ENCODE measurements around the gene CIPC. TPM values are rescaled to one million over a fixed set of nuclear protein-coding genes. Genes with fewer than 3 reads are reported as not detected.
A peak's percentile ranks its signal among the peaks of the same experiment; 100 is the strongest.

CIPC gene
- total RNA-seq, 1 donor from 2014 or later, result 64.1 TPM

DNA sequence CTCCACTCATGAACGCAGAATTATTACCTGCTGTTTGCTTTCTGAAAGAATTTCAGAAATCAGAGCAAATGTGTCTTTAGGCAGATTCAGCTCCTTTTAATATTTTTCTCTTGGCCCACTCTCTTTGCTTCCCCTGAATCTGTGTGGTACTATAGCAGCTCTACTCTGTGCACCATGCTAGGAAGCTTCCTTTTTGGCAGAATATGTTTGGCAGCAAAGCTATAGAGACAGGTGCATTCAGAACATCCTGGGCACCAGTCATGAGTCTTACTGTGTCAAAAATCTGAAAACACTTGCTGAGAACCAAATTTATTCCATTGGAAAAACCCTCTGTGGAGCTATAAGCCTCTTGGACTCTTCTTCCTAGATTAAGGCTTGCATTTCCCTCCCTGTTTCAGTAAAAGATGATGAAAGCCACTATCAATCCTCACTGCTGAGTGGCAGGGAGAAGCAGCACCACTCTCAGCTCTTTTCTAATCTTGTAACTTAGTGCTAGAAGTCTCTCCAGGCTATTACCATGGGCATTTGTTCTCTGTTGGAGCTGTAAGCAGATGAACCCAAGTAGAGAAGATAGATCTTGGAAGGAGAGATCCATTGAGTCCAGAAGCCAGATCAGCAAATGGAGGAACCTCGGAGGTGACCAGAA lies 18.2 kb downstream of the CIPC start:
- ATAC-seq (ENCODE audit: poor library complexity) (no peak), DNase-seq (no peak)
- intact Hi-C loops (cut with DNase I), result no loop called here

DNA sequence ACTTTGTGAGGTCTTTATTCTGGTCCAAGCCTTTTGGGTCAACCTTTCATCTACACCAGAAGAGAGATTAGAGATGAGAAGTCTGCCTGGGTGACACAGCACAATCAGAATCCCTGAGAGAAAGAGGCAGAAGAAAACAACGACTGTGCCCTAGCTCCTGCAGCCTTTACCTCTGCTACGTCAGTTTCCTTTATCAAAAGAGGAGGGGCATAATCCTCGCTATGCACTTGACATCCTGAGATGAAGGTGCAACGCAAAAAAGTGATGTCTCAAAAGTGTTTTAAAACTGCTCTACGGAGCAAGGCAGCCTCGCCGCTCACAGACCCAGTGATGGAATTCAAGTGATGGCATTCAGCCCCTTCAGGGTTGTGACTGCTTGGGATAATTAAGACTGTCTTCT lies 21.8 kb downstream of the CIPC start:
- ATAC-seq (ENCODE audit: poor library complexity) (no peak), DNase-seq (no peak)
- intact Hi-C loops (cut with DNase I), result no loop called here

DNA sequence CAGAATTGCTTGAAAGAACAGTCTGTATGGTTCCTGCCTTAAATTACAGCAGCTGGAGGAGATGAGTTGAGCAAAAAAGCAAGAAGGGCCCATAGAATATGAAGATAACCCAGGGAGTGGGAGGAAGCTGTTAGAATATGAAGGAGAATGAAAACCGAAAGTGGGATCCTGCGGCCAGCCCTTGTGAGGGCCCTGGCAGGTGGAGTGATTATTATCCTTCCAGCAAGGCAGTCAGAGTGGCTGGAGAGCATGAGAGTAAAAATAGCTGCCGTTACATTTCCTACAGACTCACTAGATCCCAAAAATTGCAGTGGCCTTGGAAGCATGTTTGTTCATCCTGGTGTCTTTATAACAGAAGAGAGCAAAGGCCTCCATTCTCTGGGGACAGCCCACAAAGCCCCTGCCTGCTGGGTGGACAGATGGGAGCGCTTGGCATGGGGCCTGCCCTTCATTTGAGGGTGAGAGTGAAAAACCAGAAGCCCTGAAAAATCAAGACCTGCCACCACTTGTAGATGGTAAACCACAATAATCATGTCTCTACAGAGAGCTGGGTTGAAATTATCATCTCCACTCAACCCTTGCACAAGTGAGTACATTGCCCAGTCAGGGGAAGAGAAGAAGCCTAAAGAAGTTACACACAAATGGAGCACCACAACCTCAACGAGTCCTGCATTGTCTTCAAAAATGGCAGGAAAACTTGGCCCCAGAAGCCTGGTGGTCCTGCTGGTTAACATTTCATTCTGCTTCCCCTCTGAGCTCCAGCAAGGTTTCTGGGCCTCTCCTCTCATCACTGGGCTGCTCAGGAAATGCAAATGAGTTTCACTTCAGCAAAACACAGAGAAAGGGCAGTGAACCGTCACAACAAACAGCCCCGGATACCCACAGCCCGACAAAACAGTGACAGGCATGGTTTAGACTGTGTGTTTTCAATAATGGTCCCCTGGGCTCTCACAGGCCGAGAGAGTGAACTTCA lies 23.0 kb downstream of the CIPC start:
- peak; percentile 58 for ATAC-seq (ENCODE audit: poor library complexity)
- DNase-seq, result no peak
- intact Hi-C loops (cut with DNase I), result no loop called here

DNA sequence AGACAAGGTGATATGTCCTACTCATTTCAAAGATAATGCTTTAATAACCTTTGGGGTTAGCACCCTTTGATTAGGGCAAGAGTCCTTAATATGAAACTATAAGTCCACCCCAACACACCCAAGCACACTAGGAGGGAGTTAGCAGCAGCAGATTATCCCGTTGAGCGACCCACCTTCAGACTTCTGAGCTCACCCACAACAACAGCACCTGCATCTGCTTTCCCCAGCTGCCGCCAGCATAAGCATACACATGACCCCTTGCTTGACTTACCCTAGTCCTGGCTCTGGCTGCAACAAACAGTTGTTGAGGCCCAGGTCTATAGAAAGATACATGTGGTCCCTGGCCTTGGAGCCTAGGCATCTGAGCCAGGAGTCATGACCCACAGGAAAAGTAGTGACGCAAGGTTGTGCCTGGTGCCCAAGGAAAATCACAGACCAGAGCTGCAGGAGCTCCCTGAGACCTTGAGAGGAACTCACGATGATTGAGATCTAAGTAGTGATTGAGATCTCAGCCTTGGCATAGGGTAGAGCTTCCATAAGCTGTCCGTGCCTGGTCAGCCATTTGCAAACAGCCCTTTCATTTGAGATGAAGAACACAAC lies 24.6 kb downstream of the CIPC start:
- no peak for ATAC-seq (ENCODE audit: poor library complexity)
- no peak for DNase-seq
- intact Hi-C loops (cut with DNase I), result no loop called here

DNA sequence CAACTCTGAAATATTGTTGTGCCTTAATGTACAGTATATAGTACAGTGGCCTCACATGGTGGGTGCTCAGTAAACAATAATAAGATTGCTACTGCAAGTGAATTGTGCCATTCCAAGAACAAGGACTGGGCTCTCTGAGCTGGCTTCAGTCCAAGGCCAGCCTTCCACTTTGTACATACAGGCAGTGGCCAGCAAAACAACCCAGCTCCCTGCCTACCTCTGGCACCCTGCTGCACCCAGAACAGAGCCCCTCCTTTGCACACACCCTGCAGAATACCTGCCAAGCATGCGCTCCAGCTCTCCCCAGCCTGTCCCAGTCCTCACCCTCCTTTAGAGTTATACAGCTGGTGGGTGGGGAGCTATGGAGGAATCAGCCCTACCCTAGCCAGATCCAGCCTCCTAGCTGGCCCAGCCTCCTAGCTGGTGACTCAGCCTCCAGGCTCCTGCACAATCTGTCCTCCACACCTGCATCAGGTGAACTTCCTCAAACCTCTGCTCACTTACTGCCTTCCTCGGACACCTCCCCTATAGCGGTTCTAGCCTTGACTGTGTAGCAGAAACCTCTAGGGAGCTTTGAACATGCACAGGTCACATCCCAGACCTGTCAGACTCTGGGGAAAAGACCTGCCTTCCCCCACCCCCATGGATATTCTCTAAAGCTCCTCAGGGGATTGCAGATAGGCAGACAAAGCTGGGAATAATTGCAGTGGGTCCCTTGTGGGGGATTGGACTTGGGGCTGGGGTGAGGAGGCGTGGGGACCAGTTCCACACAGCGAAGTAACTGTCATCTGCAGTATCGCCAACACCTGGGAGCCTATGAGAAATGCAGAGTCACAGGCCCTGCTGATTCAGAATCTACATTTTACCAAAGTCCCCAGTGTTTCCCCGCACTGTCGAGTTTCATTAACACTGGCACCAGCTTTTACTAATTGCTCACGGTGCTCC lies 25.6 kb downstream of the CIPC start:
- intact Hi-C loops (cut with DNase I), result no loop called here
- ATAC-seq (ENCODE audit: poor library complexity) (peak; percentile 69), DNase-seq (peak; percentile 69)

DNA sequence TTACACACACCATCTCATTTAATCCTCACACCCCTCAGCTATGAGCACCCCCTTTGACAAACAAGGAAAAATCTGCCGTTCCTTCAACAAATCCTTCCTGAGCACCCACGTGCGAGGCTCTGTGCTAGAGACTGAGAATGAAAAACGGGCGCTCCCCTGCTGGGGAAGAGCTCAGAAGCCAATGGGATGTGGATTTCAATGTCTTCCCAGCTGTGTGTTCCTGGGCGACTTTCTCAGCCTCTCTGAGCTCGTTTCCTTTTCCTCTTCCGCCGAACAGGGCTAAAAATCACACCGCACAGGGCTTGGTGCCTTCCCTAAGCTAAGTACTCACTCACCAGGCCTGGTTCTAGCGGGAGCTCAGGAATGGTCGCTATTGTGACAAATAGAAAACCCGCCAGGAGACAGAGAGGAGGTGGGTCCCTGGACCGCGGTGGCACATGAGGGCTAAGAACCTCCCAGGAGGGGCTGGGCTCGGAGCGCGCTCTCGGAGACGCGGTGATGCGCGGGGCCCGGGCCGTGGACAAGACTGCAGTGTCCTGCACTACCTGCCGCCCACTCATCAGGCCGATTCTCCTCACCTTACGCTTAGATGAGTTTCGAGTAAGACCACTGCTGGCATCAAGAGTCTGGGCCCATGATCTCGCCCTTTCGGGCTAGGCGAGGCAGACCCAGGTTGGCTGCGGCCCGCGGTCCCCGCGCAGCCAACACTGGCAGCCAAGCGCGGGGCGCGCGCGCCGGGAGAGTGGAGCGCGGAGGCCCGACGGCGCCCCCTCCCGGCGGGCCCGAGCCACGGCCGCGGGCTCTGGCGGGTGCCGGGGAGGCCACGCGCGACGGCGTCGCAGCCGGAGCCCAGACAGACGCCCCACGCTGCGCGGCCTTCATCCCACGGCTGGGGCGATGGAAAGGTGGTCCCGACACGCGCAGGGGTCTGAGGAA lies 26.6 kb downstream of the CIPC start:
- ATAC-seq (ENCODE audit: poor library complexity) (peak; percentile 83), DNase-seq (peak; percentile 68)
- intact Hi-C loops (cut with DNase I), result no loop called here

DNA sequence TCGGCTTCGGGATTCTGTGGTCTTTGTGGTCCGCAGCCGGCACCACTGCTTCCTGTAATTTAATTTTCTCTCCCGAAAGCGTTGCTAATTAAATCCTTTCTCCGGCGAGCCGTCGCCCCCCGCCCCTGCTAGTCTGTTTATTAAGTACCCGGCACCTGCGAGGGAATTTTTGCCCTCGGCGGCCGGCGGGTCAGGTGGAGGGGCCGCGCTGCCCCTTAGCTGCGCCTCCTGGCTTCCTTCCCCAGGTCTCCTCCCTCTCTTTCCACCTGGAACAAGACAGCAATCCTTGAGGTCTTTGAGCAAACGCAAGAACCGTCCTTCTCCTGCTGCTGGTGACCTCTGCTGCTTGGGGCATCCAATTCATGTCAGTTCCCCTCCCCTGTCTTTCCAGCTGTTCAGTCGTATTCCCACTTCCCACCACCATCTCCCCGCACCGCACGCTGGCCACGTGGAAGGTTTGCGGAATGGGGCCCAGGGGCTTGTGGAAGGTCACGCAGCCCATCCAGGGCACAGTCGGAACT lies 27.3 kb downstream of the CIPC start:
- intact Hi-C loops (cut with DNase I), result no loop called here
- DNase-seq (no peak), ATAC-seq (ENCODE audit: poor library complexity) (no peak)

DNA sequence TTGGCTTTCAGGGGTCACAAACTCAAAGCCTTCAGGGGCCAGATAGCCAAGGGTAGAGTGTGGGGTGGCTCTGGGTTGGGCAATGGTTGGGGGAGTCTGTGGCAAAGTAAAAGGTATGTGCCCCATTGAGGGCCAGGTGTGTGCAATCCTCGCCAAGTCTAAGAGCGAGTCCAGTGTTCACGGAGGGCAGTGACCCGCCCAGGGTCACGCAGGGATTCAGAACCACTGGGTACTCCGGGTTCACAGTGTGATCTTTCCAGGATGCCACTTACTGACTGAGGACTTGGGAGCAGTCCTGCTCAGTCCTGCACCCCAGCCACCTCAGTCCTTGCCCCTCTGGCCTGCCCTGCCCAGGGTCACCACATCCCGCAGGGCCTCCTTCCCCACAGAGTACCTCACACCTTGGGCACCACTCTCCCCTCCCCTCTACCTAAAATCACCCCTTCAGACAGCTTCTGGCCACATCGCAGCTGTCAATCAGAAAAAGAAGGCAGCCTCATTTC lies 27.8 kb downstream of the CIPC start:
- intact Hi-C loops (cut with DNase I), result no loop called here
- DNase-seq (no peak), ATAC-seq (ENCODE audit: poor library complexity) (no peak)

DNA sequence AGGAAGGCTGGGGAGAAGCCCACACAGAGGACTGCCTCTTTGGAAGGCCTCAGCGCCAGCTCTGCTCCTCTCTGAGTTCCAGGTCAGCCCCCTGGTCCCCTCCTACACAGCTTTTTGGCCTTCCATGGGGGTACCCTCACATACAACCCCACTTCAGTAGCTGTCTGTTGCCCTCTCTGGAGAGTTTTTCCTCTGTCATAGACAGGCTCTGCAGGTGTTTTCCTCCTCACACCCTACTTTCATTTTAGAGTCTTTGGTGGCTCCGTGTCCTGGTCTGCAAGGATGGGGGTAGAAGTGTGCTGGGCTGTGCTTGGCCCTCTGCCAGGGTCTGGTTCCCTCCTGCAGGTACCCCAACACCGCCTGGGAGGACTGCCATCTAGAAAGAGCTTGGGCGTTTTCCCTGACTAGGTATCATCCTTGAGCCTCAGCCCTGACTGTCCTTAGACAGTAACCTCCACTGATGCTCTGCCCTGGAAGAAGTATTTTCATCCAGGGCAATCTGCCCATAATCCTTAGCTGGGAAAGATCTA lies 28.5 kb downstream of the CIPC start:
- intact Hi-C loops (cut with DNase I), result no loop called here
- ATAC-seq (ENCODE audit: poor library complexity) (no peak), DNase-seq (no peak)

DNA sequence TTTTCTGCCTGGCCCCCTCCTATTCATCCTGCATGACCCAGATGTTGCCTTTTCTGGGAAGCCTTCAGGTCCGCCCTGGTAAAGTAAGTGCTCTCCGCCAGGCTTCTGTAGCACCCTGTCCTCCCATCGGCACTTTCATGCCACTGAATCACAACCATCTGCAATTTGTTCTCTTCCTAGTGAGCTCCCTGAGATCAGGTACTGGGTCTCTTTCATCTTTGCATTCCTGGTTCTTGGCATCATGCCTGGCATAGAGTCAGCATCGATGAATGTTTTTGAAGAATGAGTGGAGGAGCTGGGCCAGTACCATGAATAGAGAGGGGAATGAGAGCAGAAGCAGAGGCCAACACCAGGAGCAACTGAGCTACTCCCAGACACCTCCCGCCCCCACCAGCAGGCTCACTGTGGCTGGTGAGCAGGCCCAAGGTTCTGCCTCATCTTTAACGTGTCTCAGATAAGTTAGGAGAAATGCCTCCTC lies 30.4 kb downstream of the CIPC start:
- no peak for ATAC-seq (ENCODE audit: poor library complexity)

DNA sequence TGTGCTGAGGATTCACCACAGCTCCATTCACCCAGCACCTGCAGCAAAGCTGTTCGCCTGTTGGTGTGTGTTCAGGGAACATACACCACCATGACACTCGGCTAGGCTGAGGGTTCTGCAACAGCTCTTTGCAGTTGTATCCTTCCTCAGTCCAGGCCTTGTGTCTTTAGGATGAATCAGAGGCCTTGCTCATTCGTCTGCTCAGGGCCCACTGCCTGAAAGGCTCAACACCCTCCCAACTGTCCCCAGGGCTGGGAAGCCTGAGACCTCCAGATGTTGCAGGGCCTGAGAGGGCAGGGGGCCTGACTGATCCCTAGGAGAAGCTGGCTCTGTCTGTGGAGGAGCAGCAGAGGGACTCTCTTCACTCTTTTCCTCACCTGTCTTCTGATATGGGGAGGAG lies 32.3 kb downstream of the CIPC start:
- no peak for DNase-seq
- intact Hi-C loops (cut with DNase I), result no loop called here
- no peak for ATAC-seq (ENCODE audit: poor library complexity)

More for the DNA sequence above, 30.4 kb downstream of the CIPC start:
- DNase-seq, result no peak
- intact Hi-C loops (cut with DNase I), result no loop called here

DNA sequence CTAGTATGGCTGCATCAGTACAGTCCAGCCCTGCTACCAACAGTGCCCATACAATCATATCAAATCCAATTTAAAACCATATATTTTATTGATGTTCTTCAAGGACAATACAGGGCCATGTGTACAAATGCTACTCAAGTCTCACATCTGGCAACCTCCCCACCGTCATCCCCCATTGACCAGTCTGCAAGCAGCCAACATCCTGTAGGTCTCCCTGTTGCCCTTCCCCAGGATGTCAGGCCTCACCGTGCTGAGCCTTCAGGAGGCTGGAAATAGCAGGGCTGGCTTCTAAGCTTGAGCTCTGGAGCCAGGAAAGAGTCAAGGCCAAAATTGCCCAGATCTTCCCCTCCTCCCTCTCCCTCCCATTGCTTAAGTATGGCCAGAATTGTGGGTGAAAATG lies 33.1 kb downstream of the CIPC start:
- DNase-seq (no peak), ATAC-seq (ENCODE audit: poor library complexity) (no peak)
- intact Hi-C loops (cut with DNase I), result no loop called here

DNA sequence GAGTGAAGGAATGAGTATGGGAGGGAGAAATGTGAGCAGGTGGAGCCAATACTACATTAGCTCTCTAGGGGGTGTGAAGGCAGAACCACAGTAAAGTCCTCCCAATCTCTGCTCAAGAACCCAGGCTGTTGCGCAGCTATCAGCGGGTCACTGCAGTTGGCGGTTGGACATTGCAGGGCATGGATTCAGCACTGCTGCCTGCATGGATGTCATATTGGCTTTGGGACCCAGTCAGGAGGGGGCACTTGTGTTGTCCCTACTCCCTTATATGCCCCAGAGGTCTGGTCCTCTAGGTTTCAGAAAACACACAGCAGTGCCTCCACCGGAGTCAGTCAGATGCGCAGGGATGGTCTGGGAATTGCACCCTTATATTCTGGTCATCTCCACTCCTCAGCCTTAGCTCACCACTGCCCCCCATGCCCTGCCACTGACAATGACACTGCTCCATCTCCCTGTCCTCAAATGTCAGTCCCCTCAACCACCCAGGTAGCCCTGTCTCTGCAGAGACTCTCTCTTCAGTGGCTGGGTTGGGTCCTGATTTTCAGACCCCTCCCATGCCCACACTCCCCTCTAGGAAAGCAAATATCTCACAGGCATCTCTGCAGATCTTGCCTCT lies 33.9 kb downstream of the CIPC start:
- intact Hi-C loops (cut with DNase I), result no loop called here
- DNase-seq (no peak), ATAC-seq (ENCODE audit: poor library complexity) (no peak)

DNA sequence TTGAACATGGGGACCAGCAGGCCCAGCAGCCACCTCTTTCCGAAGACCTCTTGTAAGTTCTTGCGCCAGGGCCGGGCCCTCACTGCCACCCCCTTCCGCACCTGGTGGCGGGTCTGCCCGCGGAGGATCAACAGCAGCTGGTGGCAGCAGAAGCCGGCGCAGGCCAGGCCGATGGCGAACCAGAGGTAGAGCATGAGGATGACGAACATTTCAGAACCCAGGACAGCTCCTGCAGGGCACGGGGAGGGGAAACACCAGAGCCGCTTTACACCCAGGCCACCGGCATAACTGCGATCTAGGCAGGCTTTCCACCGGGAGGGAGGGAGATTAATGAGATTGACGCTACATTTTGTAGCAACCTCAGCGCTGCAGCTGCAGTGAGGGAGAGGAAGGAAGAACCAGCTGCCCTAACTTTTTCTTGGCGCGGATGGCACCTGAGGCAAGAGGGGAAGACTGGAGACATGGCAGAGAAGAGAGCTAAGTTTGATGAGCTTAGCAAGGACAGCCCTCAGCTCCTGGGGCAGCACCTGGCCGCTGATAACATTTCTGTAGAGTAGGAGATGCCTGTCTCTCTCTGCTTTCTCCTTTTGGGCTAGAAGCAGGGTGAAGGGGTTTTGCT lies 35.8 kb downstream of the CIPC start:
- ATAC-seq (ENCODE audit: poor library complexity) (peak; percentile 82), DNase-seq (peak; percentile 54)
- intact Hi-C loops (cut with DNase I), result no loop called here

DNA sequence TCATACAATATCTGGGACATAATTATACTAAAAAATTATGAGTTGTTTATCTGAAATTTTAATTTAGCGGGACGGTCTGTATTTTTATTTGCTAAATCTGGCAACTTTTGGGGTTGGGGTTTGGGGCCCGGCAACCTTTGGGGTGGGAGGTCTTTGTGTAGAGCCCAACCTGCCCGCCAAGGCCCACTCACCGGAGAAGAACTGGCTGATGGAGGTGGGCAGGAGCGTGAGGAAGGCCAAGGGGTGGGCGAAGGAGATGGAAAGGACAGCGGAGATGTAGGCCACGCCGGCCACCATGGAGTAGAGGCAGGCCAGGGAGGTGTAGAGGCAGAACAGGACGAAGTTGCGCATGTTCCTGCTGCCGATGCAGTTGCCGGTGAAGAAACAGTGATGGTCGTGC lies 41.0 kb downstream of the CIPC start:
- no peak for DNase-seq
- ATAC-seq (ENCODE audit: poor library complexity), result no peak
- intact Hi-C loops (cut with DNase I), result no loop called here
